A549 (cell line): Measurements from ENCODE around the gene TRABD. TPM values are rescaled to one million over a fixed set of nuclear protein-coding genes. Genes with fewer than 3 reads are reported as not detected.

Experiments used
- ATAC-seq, 2 experiments: fragments of 200-7000 bp in 1 of 2; fragments of >200 bp in 1 of 2; cut with Nextera tagmentation in 1 of 2; cut with Tn5 transposase in 1 of 2; 3 replicates each; pipeline versions ENCODE4 v1.8.0 to v1.9.1; 2018 to 2020; ENCODE audit warnings: mild to moderate bottlenecking in 1 of 2, moderate library complexity in 1 of 2
- CTCF ChIA-PET: fragments of 300-600 bp; sonication (Branson Sonifier 250); formaldehyde crosslinking; extraction: SDS; loops from one replicate; lab custom pipeline; 2021; ENCODE audit warnings: antibody characterized with exemption, inconsistent platforms; lab: Yijun Ruan, JAX
- POLR2A ChIA-PET: fragments of 350-600 bp; formaldehyde crosslinking; extraction: SDS; loops from one replicate; lab custom pipeline; 2021; ENCODE audit warnings: antibody characterized with exemption, inconsistent platforms; lab: Yijun Ruan, JAX
- DNase-seq, 2 experiments: peaks; one replicate each; pipeline versions ENCODE4 v3.0.0 to v3.0.0-alpha.2; 2011 to 2016; ENCODE audit warnings: low read depth in 1 of 2, low spot score in 1 of 2
- FAIRE-seq: peaks from 2 replicates; lab custom pipeline; 2011; peaks lifted over from hg19 to GRCh38; lab: Jason Lieb, UNC
- H3K27ac ChIP-seq, 2 experiments: fragments of >200 bp; sonication (Bioruptor Twin); formaldehyde crosslinking; 3 replicates each; pipeline ENCODE4 v1.5.1; 2016 to 2017
- H3K4me1 ChIP-seq: fragments of >200 bp; sonication (Bioruptor Twin); formaldehyde crosslinking; 3 replicates; pipeline ENCODE4 v1.6.1; 2016
- H3K4me2 ChIP-seq: fragments of >200 bp; sonication (Bioruptor Twin); formaldehyde crosslinking; 3 replicates; pipeline ENCODE4 v1.6.1; 2016
- H3K4me3 ChIP-seq: fragments of >200 bp; sonication (Bioruptor Twin); formaldehyde crosslinking; 3 replicates; pipeline ENCODE4 v1.5.1; 2016
- H3K9me3 ChIP-seq: fragments of >200 bp; sonication (Bioruptor Twin); formaldehyde crosslinking; 3 replicates; pipeline ENCODE4 v1.6.1; 2016
- BHLHE40 ChIP-seq: IDR thresholded peaks from 2 replicates; pipeline ENCODE4 v1.6.1; 2012; ENCODE audit warnings: low read depth, low read length, inconsistent platforms
- CTCF ChIP-seq: fragments of >200 bp; sonication (Bioruptor Twin); formaldehyde crosslinking; IDR thresholded peaks from 3 replicates; pipeline ENCODE4 v1.5.1; 2016
- E2F6 ChIP-seq: IDR thresholded peaks from 2 replicates; pipeline ENCODE4 v1.6.1; 2012; ENCODE audit warnings: low read depth, borderline replicate concordance
- ELK1 ChIP-seq: fragments of 150-350 bp; IDR thresholded peaks from 2 replicates; pipeline ENCODE4 v1.6.1; 2014; ENCODE audit warnings: low read depth, mild to moderate bottlenecking, low read length
- FOSL2 ChIP-seq, 2 experiments: fragments of 450-650 bp in 1 of 2; fragments of >200 bp in 1 of 2; sonication (Bioruptor Twin) in 1 of 2; formaldehyde crosslinking; IDR thresholded peaks; 2 replicates each; pipeline versions ENCODE4 v1.5.0 to v1.6.1; 2016 to 2020; ENCODE audit warnings: mild to moderate bottlenecking in 1 of 2, moderate library complexity in 1 of 2
- JUN ChIP-seq, 2 experiments: fragments of >200 bp; sonication (Bioruptor Twin); formaldehyde crosslinking; IDR thresholded peaks; 2 replicates in 1 of 2; 3 replicates in 1 of 2; pipeline ENCODE4 v1.6.1; 2016 to 2017
- KDM1A ChIP-seq: fragments of 200-600 bp; sonication (generic); IDR thresholded peaks from 2 replicates; pipeline ENCODE4 v1.6.1; 2016; ENCODE audit warnings: low read depth, mild to moderate bottlenecking
- MAFK ChIP-seq: fragments of 450-650 bp; IDR thresholded peaks from 2 replicates; pipeline ENCODE4 v1.6.1; 2014; ENCODE audit not compliant: partially characterized antibody
- NPAS2 ChIP-seq: fragments of 250-450 bp; sonication (Bioruptor Pico); IDR thresholded peaks from 2 replicates; pipeline ENCODE4 v1.8.0; 2022; ENCODE audit warnings: mild to moderate bottlenecking, moderate library complexity, borderline replicate concordance
- PHF8 ChIP-seq: fragments of 200-600 bp; sonication (generic); IDR thresholded peaks from 2 replicates; pipeline ENCODE4 v1.6.1; 2016; ENCODE audit warnings: low read depth, mild to moderate bottlenecking, antibody characterized with exemption, moderate library complexity, borderline replicate concordance
- POLR2AphosphoS2 ChIP-seq: conservative IDR thresholded peaks from 2 replicates; pipeline ENCODE4 v1.6.1; 2012; ENCODE audit warnings: low read length, improper control_type of control experiment, inconsistent platforms
- REST ChIP-seq: fragments of 200-600 bp; sonication (generic); IDR thresholded peaks from 2 replicates; pipeline ENCODE4 v1.6.1; 2016; ENCODE audit warnings: antibody characterized with exemption, mild to moderate bottlenecking, moderate library complexity
- RFX5 ChIP-seq: fragments of 450-650 bp; IDR thresholded peaks from 2 replicates; pipeline ENCODE4 v1.7.1; 2014; ENCODE audit warnings: antibody characterized with exemption, mild to moderate bottlenecking, moderate library complexity
- TFCP2L1 ChIP-seq: fragments of 250-450 bp; sonication (Bioruptor Pico); IDR thresholded peaks from 2 replicates; pipeline ENCODE4 v1.5.0; 2021; ENCODE audit warnings: mild to moderate bottlenecking
- ZNF302 ChIP-seq: fragments of 250-450 bp; sonication (Bioruptor Pico); IDR thresholded peaks from 2 replicates; pipeline ENCODE4 v1.9.0; 2021; ENCODE audit warnings: inconsistent platforms, mild to moderate bottlenecking, moderate library complexity
- WGBS: methylation state at CpG from one replicate; pipeline ENCODE4 v1.1.6; 2017; ENCODE audit errors: missing lambda C conversion rate; 5-methylcytosine and 5-hydroxymethylcytosine counted together
- polyA plus RNA-seq, 4 experiments: library from polyadenylated mRNA; depleted of rRNA in 3 of 4; stranded (reverse); fragments of >200 nt; fragmentation: RNase III in 1 of 4; extraction: RNeasy Plus Mini Kit Qiagen cat#74134 plus additional on column Dnase treatment in 1 of 4; gene quantifications; 2 replicates in 3 of 4; 3 replicates in 1 of 4; pipeline ENCODE4 v1.2.3, GENCODE V29; 2011 to 2017
- TF ChIP-seq, protein P1 (sequence below): fragments of 250-450 bp; sonication (Bioruptor Pico); IDR thresholded peaks from 2 replicates; pipeline ENCODE4 v1.5.0; 2020; ENCODE audit warnings: low read depth, mild to moderate bottlenecking, moderate library complexity
- TF ChIP-seq, protein P2 (sequence below): fragments of >200 bp; sonication (Bioruptor Twin); formaldehyde crosslinking; IDR thresholded peaks from 3 replicates; pipeline ENCODE4 v1.6.1; 2016

The TRABD gene
- polyA plus RNA-seq, 2 of the 4 experiments (the other 2 are of a cell fraction), result 14.8 to 30.4 TPM

DNA sequence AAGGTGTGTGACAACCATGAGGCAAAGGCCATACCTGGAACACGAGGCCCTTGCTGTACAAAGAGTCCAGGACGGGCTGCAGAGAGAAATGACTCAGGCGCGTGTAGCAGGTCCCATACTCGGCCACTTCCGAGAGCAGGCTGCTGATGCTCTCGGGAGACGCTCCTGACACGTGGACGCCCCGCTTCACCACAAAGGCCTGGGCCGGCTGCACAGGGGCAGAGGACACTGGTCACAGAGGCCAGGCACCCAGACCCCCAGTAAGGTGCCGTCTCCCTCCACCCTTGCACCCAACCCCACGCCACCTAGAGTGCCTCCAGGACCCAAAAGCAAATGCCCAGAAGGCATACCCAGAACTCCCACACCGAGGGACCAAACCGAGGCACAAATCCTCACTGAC is 43.7 kb downstream of the TRABD start:
- Histone ChIP-seq H3K4me3 (no peak overlapping the region), H3K4me1 (no peaks in the 10 kb centered on the region), H3K9me3 (no peaks in the 10 kb centered on the region), H3K27ac (no peak overlapping the region), H3K4me2 (no peak overlapping the region)
- no peak for ATAC-seq
- DNase-seq, result no peak
- ChIA-PET CTCF (interaction anchor here (2.7 to 3.9 kb wide), 2 partner anchors 8 to 12 kb away, joined by 10 to 19 read pairs; no protein-coding TSS in a partner anchor), POLR2A (interaction anchor here (0.6 kb wide), 1 partner anchor 140 kb away, joined by 3 read pairs; no protein-coding TSS in a partner anchor)
- FAIRE-seq, result no peak
- WGBS, result 88% methylated on average over 9 of the region's 16 CpGs
- TF ChIP-seq ZNF302 (CRISPR knock-in tag) (no peak), ELK1 (no peak), PHF8 (no peak), RFX5 (no peak), JUN (IDR thresholded peaks at IDR 0.05) (no peak), E2F6 (no peak)
- TF ChIP-seq, protein P1, sequence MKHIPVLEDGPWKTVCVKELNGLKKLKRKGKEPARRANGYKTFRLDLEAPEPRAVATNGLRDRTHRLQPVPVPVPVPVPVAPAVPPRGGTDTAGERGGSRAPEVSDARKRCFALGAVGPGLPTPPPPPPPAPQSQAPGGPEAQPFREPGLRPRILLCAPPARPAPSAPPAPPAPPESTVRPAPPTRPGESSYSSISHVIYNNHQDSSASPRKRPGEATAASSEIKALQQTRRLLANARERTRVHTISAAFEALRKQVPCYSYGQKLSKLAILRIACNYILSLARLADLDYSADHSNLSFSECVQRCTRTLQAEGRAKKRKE, result no peak
- TF ChIP-seq, all 56 proteins: peak for 0

GRCh38 chr22:50232481-50233151 is 46.9 kb downstream of the TRABD start:
- POLR2A ChIA-PET, result interaction anchor here (0.7 kb wide), 1 partner anchor 9 kb away, joined by 3 read pairs; no protein-coding TSS in a partner anchor
- no peak for TF ChIP-seq BHLHE40
- no peak for TF ChIP-seq ELK1
- no peak for TF ChIP-seq CTCF
- TF ChIP-seq KDM1A, result no peak
- 92% methylated on average over 17 of the region's 20 CpGs for WGBS
- Histone ChIP-seq H3K4me2 (no peak overlapping the region), H3K4me3 (no peak overlapping the region), H3K27ac (no peak overlapping the region), H3K4me1 (no peaks in the 10 kb centered on the region), H3K9me3 (no peaks in the 10 kb centered on the region)
- ATAC-seq (no peak), FAIRE-seq (no peak), DNase-seq (no peak)
- CTCF ChIA-PET, result interaction anchor here (1.1 to 3.9 kb wide), 4 partner anchors 9 to 111 kb away, joined by 3 to 19 read pairs (median 4); partner anchors contain the start of gene PANX2

DNA sequence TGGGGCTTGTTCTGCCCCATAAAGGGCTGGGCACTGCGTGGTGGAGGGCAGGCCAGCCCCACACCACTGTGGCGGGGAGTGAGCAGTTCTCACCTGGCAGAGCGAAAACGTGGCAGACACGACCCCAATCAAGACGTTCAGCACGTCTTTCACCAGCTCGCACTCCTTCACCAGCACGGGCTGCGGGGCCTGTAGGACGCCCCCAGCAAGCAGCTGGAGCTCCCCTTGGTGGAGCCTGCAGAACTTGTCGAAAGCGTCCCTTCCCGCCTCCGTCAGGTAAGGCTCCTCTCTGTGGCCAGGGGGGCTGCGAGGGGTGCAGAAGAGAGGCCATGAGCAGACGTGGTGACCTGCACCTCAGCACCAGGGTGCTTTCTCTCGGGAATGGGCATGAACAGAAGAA is 47.5 kb downstream of the TRABD start:
- no peak for FAIRE-seq
- 92% methylated on average over 5 of the region's 18 CpGs for WGBS
- ChIA-PET POLR2A (no interaction called here), CTCF (interaction anchor here (1.1 to 3.9 kb wide), 3 partner anchors 8 to 112 kb away, joined by 3 to 19 read pairs (median 4); no protein-coding TSS in a partner anchor)
- H3K4me1 ChIP-seq, result no peaks in the 10 kb centered on the region
- no peak for ATAC-seq
- no peak overlapping the region for H3K27ac ChIP-seq
- H3K4me3 ChIP-seq, result no peak overlapping the region
- no peak for DNase-seq
- no peak overlapping the region for H3K4me2 ChIP-seq
- H3K9me3 ChIP-seq, result no peaks in the 10 kb centered on the region
- no peak for TF ChIP-seq JUN (IDR thresholded peaks at IDR 0.05)
- no peak for TF ChIP-seq POLR2AphosphoS2
- no peak for TF ChIP-seq ELK1
- TF ChIP-seq TFCP2L1, result no peak
- TF ChIP-seq MAFK, result no peak
- no peak for TF ChIP-seq NPAS2 (CRISPR knock-in tag)
- no peak for TF ChIP-seq FOSL2 (IDR thresholded peaks at IDR 0.05)
- TF ChIP-seq FOSL2 (CRISPR knock-in tag; IDR thresholded peaks at IDR 0.05), result no peak
- TF ChIP-seq REST, result no peak
- TF ChIP-seq, protein P2, sequence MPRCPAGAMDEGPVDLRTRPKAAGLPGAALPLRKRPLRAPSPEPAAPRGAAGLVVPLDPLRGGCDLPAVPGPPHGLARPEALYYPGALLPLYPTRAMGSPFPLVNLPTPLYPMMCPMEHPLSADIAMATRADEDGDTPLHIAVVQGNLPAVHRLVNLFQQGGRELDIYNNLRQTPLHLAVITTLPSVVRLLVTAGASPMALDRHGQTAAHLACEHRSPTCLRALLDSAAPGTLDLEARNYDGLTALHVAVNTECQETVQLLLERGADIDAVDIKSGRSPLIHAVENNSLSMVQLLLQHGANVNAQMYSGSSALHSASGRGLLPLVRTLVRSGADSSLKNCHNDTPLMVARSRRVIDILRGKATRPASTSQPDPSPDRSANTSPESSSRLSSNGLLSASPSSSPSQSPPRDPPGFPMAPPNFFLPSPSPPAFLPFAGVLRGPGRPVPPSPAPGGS, result no peak
